BE2C (cell line): ENCODE measurements around the gene TRAF4.

ENCODE experiments used
- DNase-seq: peaks from one replicate; pipeline ENCODE4 v3.0.0-alpha.2; 2020
- H3K27me3 ChIP-seq: fragments of 250-450 bp; sonication (Bioruptor Pico); 2 replicates; pipeline ENCODE4 v1.5.1; 2020; ENCODE audit warnings: mild to moderate bottlenecking
- H3K36me3 ChIP-seq: fragments of 250-450 bp; sonication (Bioruptor Pico); 2 replicates; pipeline ENCODE4 v1.5.1; 2020; ENCODE audit warnings: mild to moderate bottlenecking
- H3K4me1 ChIP-seq: fragments of 250-450 bp; sonication (Bioruptor Pico); 2 replicates; pipeline ENCODE4 v1.5.1; 2020
- H3K4me3 ChIP-seq: 2 replicates; pipeline ENCODE4 v1.5.1; 2011; ENCODE audit warnings: low read depth, low read length
- H3K9me3 ChIP-seq: fragments of 250-450 bp; sonication (Bioruptor Pico); 2 replicates; pipeline ENCODE4 v1.5.1; 2020
- TF ChIP-seq, protein P1 (sequence below): IDR thresholded peaks from 2 replicates; pipeline ENCODE4 v1.5.1; 2012; ENCODE audit warnings: mild to moderate bottlenecking, low read depth, low read length

TRAF4 gene

DNA sequence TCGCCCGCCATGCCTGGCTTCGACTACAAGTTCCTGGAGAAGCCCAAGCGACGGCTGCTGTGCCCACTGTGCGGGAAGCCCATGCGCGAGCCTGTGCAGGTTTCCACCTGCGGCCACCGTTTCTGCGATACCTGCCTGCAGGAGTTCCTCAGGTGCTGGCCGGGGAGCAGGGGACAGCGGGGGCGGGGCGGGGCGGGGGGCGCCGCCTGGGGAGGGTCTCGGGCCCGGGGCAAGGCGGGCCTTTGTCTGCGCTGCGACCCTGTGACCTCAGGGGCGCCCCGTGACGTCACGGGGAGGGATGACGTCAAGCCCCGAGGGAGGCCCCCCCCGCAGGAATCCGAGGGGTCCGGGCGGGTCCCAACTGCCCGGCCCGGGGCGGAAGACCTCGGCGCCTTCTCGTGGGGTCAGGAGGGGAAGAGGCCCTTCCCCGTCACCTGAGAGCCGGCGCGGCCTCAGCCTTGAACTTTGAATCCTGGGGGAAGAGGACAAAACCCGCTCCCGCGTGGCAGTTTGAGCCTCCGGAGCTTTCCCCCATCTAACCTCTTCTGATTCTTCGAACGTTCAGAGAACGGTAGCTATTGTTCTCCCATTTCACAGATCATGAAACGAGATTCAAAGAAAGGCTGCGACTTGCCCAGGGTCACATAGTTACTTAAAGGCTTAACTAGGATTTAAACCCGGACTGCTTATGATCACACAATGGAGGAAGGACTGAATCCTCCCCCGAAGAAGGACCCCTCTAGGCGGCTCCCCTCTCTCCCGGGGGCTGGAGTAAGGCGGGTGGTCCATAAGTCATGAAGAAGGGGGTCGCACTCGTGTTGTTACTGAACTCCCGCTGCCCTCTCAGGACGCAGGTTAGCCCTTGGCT is 527 bp downstream of the TRAF4 start:
- TF ChIP-seq, protein P1, sequence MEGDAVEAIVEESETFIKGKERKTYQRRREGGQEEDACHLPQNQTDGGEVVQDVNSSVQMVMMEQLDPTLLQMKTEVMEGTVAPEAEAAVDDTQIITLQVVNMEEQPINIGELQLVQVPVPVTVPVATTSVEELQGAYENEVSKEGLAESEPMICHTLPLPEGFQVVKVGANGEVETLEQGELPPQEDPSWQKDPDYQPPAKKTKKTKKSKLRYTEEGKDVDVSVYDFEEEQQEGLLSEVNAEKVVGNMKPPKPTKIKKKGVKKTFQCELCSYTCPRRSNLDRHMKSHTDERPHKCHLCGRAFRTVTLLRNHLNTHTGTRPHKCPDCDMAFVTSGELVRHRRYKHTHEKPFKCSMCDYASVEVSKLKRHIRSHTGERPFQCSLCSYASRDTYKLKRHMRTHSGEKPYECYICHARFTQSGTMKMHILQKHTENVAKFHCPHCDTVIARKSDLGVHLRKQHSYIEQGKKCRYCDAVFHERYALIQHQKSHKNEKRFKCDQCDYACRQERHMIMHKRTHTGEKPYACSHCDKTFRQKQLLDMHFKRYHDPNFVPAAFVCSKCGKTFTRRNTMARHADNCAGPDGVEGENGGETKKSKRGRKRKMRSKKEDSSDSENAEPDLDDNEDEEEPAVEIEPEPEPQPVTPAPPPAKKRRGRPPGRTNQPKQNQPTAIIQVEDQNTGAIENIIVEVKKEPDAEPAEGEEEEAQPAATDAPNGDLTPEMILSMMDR, result no peak
- DNase-seq, result peak; percentile 30
- Histone ChIP-seq H3K36me3 (peaks cover 20% of the 10 kb centered on the region), H3K9me3 (no peaks in the 10 kb centered on the region), H3K4me1 (peaks cover 12% of the 10 kb centered on the region), H3K4me3 (peak overlapping the region; percentile 84), H3K27me3 (no peaks in the 10 kb centered on the region)

DNA sequence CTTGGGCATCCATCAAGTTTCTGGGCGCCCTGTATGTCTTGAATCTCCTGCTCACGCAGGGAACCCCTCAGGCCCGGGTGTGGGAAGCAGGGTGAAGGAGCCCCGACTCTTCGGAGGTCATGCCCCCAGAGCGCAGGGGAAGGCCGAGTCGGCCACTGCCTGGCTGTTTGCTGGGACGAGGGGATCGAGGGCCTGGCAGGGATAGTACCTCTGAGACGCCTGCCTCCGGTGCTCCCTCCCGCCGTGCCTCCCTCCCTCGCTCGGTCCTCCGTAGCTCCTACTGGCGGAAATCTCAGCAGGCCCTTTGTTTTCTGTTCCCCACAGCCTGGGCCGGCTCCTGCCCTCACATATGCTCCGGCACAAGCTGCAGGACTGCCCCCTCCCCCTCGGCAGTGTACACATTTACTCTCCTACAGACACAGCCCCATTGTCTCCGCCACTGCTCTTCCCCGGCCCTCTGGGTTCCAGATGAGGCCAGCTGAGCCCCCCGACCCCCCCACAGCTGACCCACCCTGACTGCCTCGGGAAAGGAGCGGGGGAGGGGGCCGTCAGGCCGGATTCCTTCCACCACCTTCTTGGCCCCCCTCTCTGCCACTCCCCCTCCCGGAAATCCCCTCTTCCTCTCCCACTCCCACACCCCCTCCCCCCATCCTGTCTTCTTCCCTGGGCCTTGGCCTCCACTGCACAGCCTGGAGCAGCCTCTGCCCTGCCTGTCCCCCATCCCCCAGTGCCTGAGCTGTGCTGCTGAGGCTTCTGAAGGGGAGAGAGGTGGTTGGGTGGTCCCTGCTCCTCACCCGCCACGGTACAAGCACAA is 1.4 kb downstream of the TRAF4 start:
- Histone ChIP-seq H3K4me1 (peaks cover 12% of the 10 kb centered on the region), H3K27me3 (no peaks in the 10 kb centered on the region), H3K4me3 (peak overlapping the region; percentile 84), H3K9me3 (no peaks in the 10 kb centered on the region), H3K36me3 (peaks cover 22% of the 10 kb centered on the region)
- DNase-seq, result peak; percentile 50
- TF ChIP-seq, protein P1, result no peak

DNA sequence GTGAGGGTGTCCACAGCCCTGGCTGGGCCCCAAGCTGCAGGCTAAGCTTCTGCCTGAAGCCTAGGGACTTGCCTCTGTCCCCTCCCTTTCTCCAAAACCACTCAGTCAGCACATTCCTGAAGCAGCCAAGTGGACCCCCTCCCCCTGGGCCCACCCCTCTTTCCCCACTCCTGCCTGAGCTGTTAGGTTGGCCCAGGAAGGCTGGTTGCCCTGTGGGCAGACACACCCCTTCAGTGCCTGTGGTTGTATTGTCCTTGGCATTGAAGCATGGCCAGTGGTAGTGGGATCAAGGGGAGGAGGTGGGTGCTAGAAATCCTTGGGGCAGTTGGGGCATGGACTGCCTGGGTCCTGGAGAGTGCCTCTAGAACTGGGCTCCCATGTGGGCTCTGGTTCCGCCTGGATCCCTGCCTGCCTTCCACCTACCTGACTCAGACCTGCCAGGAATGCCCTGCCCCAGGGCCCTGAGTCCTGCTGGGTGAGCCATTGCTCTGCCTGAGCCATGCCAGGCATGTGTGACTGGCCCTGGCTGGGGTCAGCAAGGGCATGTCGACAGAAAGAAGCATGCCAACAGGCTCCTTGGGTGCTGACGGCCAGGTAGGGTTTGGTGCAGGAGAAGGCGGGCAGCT is 2.1 kb downstream of the TRAF4 start:
- H3K36me3 ChIP-seq, result peaks cover 25% of the 10 kb centered on the region
- peaks cover 12% of the 10 kb centered on the region for H3K4me1 ChIP-seq

DNA sequence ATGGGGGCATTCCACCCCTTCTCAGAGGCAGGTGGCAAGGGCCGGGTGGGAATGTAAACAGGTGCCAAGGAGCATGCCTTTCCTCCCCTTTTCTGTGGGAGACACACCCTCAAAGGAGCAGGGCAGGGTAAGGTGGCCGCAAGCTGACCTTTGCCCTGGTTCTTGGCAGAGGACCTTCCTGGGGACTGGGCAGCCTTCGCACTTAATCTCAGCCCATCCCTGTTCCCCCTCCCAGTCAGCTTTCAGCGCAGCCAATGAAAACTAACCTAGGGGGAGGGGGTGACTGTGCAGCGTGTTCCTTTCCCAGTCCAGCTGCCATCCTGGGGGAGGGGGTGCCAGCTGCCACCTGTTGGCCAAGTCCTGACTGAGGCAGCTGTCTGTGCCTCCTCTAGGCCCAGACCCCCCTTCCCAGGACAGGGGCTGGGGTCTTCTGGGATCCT is 2.8 kb downstream of the TRAF4 start:
- Histone ChIP-seq H3K4me1 (peaks cover 12% of the 10 kb centered on the region), H3K9me3 (no peaks in the 10 kb centered on the region), H3K36me3 (peaks cover 25% of the 10 kb centered on the region), H3K27me3 (no peaks in the 10 kb centered on the region), H3K4me3 (no peak overlapping the region)
- DNase-seq, result peak; percentile 41
- TF ChIP-seq, protein P1, result no peak

More for the DNA sequence above, 2.1 kb downstream of the TRAF4 start:
- Histone ChIP-seq H3K4me3 (peak overlapping the region; percentile 84), H3K9me3 (no peaks in the 10 kb centered on the region), H3K27me3 (no peaks in the 10 kb centered on the region)
- no peak for DNase-seq
- TF ChIP-seq, protein P1, result no peak

DNA sequence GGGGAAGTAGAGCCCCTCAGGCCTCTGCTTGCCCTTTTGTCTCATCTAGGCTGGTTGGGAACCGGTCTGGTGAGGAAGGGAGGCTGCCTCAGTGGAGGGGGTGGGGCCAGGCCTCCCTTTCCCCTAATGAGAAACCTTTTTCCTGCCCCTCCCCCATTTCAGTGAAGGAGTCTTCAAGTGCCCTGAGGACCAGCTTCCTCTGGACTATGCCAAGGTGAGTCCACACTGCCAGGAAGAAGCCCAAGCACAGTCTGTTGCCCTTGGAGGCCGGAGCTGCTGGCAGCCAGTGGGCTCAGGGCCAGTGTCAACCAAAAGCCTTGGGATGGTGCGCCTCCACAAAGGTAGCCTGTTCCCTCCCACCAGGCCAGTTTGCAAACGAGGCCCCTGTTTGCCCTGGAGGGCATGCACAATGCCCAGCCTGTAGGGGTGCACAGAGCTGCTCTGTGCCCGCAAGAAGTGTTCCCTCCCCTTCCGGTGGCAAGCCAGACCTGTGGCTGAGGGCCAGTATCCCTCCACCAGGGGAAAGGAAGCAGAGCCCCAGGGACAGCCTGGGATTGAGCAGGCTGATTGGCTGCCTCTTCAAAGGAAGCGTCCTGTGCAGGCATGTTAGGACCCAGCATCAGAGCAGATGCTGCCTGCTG is 3.4 kb downstream of the TRAF4 start:
- no peak overlapping the region for H3K4me3 ChIP-seq
- peak; percentile 64 for DNase-seq
- no peaks in the 10 kb centered on the region for H3K27me3 ChIP-seq
- peaks cover 12% of the 10 kb centered on the region for H3K4me1 ChIP-seq
- H3K9me3 ChIP-seq, result no peaks in the 10 kb centered on the region
- TF ChIP-seq, protein P1, result no peak
- H3K36me3 ChIP-seq, result peaks cover 25% of the 10 kb centered on the region
